KG1 (cell line): ENCODE measurements around the gene ZNF423.

ENCODE experiments used
- DNase-seq: peaks from one replicate; lab custom pipeline; 2025; lab: John Stamatoyannopoulos, UW

The ZNF423 gene

GRCh38 chr16:49640581-49640980 is 215.3 kb downstream of the ZNF423 start:
- no peak for DNase-seq

GRCh38 chr16:49639739-49640431 is 216.0 kb downstream of the ZNF423 start:
- DNase-seq = no peak

GRCh38 chr16:49638673-49639610 is 217.0 kb downstream of the ZNF423 start:
- no peak for DNase-seq

- no peak for DNase-seq
Observed at GRCh38 chr16:49637933-49638672, 217.8 kb downstream of the ZNF423 start.

GRCh38 chr16:49637511-49637910 is 218.4 kb downstream of the ZNF423 start:
- DNase-seq = no peak

GRCh38 chr16:49636608-49637007 is 219.3 kb downstream of the ZNF423 start:
- no peak for DNase-seq

- DNase-seq = no peak
Observed at GRCh38 chr16:49635591-49636581, 220.0 kb downstream of the ZNF423 start.

GRCh38 chr16:49635009-49635350 is 220.9 kb downstream of the ZNF423 start:
- DNase-seq = no peak

- no peak for DNase-seq
Observed at GRCh38 chr16:49634235-49635008, 221.5 kb downstream of the ZNF423 start.

GRCh38 chr16:49632795-49633184 is 223.1 kb downstream of the ZNF423 start:
- no peak for DNase-seq

GRCh38 chr16:49632086-49632794 is 223.7 kb downstream of the ZNF423 start:
- no peak for DNase-seq

- DNase-seq = no peak
Observed at GRCh38 chr16:49631187-49632041, 224.5 kb downstream of the ZNF423 start.

GRCh38 chr16:49630783-49631182 is 225.1 kb downstream of the ZNF423 start:
- DNase-seq = no peak

- DNase-seq = no peak
Observed at GRCh38 chr16:49629851-49630250, 226.1 kb downstream of the ZNF423 start.

GRCh38 chr16:49628148-49628547 is 227.8 kb downstream of the ZNF423 start:
- no peak for DNase-seq

- DNase-seq = no peak
Observed at GRCh38 chr16:49625311-49626065, 230.4 kb downstream of the ZNF423 start.

- no peak for DNase-seq
Observed at GRCh38 chr16:49623501-49624266, 232.2 kb downstream of the ZNF423 start.
